ENCODE data around the gene LCN1. TPM values are rescaled to one million over a fixed set of nuclear protein-coding genes. Genes with fewer than 3 reads are reported as not detected.

Gene LCN1
- total and polyA plus RNA-seq, 2 donors (not counting 3 experiments of a cell fraction or from before 2014, with no cell fraction given): not detected

DNA sequence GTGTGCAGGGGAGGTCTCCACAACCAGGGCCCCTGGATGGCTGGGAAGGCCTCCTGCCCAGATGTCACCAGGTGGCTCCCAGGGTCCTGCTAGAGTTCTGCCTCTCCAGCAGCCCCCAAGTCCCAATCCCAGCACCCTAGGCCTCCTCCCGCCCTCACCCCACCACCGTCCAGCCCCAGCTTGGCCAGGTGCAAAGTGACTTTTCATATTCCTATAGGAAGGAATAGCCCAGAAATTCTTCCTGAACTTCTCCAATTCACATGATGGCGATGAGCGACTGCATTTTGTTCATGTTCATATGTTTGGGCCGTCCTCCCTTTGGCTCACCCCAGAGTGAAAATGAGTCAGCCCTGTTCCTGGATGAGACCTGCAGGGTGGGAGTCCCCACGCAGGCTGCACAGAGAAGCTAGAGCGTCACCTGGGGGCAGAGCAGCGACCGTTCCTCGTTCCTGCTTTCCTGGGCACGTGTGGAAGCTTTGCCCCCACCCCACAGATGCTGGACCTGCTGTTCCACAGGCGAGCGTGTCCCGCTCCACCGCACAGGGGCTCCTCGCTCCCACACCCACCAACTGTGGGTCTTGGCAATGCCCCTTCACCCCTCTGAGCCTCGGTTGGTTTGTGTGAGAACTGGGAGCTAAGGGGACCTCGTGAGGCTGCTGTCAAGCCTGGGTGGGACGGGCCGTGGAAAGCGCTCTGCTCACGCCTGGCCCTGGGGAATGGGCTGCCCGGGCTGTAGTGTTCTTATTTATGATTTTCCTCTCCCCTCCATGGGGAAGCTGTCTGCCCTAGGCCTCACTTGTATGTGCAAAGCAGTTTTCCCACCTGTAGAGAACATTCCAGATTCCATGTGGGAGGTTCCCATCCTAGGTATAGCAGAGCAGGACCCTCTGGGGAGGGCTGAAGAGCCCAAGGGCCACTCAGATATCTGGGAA is 13.9 kb upstream of the LCN1 start:
- ChIA-PET POLR2A (no interaction called here), CTCF (no interaction called here)
- no TSS peak for BruUV-seq (replicated peaks)
- no peaks in the 10 kb centered on the region for H4K20me1 ChIP-seq (replicated peaks; ENCODE audit: control insufficient read depth, extremely low read depth, insufficient read depth, low read length)
- peaks cover 4% of the 10 kb centered on the region for H3K79me2 ChIP-seq (ENCODE audit: control insufficient read depth, insufficient read depth, low read length)
- no peak for FAIRE-seq
- no peak overlapping the region for H3K4me3 ChIP-seq (replicated peaks in 1 of 3; ENCODE audit: insufficient read depth in 1 of 3, low read depth in 1 of 3, low read length in 3 of 3)
- no peak overlapping the region for H2AFZ ChIP-seq (ENCODE audit: low read depth, low read length)
- no peak overlapping the region for H3K4me2 ChIP-seq (ENCODE audit: insufficient read depth, low read length)
- dilution Hi-C loops (cut with MboI; ENCODE audit: extremely low pct_ligation_motif_present, low sequenced_read_pairs) (no loop called here), intact Hi-C loops (cut with micrococcal nuclease) (no loop called here)
- DNase-seq (ENCODE audit: low read depth, low spot score): no peak
- H3K9me3 ChIP-seq (replicated peaks; ENCODE audit: control insufficient read depth, insufficient read depth, low read length): no peaks in the 10 kb centered on the region
- H3K9me1 ChIP-seq (replicated peaks; ENCODE audit: control insufficient read depth, extremely low read depth, insufficient read depth, low read length): no peaks in the 10 kb centered on the region
- TF ChIP-seq, protein P1, sequence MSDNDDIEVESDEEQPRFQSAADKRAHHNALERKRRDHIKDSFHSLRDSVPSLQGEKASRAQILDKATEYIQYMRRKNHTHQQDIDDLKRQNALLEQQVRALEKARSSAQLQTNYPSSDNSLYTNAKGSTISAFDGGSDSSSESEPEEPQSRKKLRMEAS (IDR thresholded peaks at IDR 0.05; ENCODE audit: insufficient read depth, insufficient read length): no peak
- TF ChIP-seq GATA2 (IDR thresholded peaks at IDR 0.05; ENCODE audit: insufficient read depth, insufficient read length, low read depth, low read length) (no peak), MYC (IDR thresholded peaks at IDR 0.05; ENCODE audit: low read depth, low read length) (no peak), JUN (IDR thresholded peaks at IDR 0.05; ENCODE audit: borderline replicate concordance, insufficient read depth, insufficient read length, low read depth) (no peak), FOS (IDR thresholded peaks at IDR 0.05; ENCODE audit: borderline replicate concordance, insufficient read depth, low read length) (no peak), POLR2A (IDR thresholded peaks at IDR 0.05; ENCODE audit: low read depth, low read length) (no peak), EZH2 (IDR thresholded peaks at IDR 0.05; ENCODE audit: borderline replicate concordance, low read depth, low read length, severe bottlenecking) (no peak)
- TF ChIP-seq, protein P2, sequence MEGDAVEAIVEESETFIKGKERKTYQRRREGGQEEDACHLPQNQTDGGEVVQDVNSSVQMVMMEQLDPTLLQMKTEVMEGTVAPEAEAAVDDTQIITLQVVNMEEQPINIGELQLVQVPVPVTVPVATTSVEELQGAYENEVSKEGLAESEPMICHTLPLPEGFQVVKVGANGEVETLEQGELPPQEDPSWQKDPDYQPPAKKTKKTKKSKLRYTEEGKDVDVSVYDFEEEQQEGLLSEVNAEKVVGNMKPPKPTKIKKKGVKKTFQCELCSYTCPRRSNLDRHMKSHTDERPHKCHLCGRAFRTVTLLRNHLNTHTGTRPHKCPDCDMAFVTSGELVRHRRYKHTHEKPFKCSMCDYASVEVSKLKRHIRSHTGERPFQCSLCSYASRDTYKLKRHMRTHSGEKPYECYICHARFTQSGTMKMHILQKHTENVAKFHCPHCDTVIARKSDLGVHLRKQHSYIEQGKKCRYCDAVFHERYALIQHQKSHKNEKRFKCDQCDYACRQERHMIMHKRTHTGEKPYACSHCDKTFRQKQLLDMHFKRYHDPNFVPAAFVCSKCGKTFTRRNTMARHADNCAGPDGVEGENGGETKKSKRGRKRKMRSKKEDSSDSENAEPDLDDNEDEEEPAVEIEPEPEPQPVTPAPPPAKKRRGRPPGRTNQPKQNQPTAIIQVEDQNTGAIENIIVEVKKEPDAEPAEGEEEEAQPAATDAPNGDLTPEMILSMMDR (IDR thresholded peaks at IDR 0.05; ENCODE audit: extremely low read depth in 1 of 2, insufficient read depth in 1 of 2, low read depth in 1 of 2, low read length in 2 of 2): no peak
- peaks cover 4% of the 10 kb centered on the region for H3K4me1 ChIP-seq (ENCODE audit: control insufficient read depth, extremely low read depth, insufficient read depth, low read length)
- H3K27me3 ChIP-seq (ENCODE audit: control insufficient read depth in 2 of 2, insufficient read depth in 2 of 2, low read length in 2 of 2): no peaks in the 10 kb centered on the region
- H3K36me3 ChIP-seq (ENCODE audit: control insufficient read depth in 2 of 2, extremely low read depth in 1 of 2, insufficient read depth in 2 of 2, low read length in 2 of 2): peaks cover 0 to 26% of the 10 kb centered on the region in 2 experiments
- no peak overlapping the region for H3K9ac ChIP-seq (replicated peaks; ENCODE audit: extremely low read depth, insufficient read depth, low read length)
- no peak overlapping the region for H3K27ac ChIP-seq (ENCODE audit: insufficient read depth, low read depth, low read length)
